ENCODE results near the gene SEC14L5. TPM values are rescaled to one million over a fixed set of nuclear protein-coding genes. Genes with fewer than 3 reads are reported as not detected.
"Not testable (repeated sequence)": the region's sequence is repeated elsewhere in the genome, so short reads cannot be mapped to it uniquely, and the experiment has no call there.

SEC14L5 gene
- total RNA-seq, 1 experiment from 2014 or later: 0.27 TPM

GRCh38 chr16:4929619-4930018 lies 28.5 kb upstream of the SEC14L5 start:
- CTCF ChIA-PET; H3K4me2 ChIP-seq (ENCODE audit: low read length); H3K27ac ChIP-seq (ENCODE audit: low read depth, low read length); H3K9ac ChIP-seq (ENCODE audit: low read length); H3K9me2 ChIP-seq (ENCODE audit: insufficient read depth); BruUV-seq (replicated peaks); DNase-seq (ENCODE audit: low read depth, low spot score); intact Hi-C loops (cut with micrococcal nuclease); RAD21 ChIA-PET (ENCODE audit: low non-redundant PET in 1 of 2, low total read pairs in 2 of 2, uncharacterized antibody in 2 of 2, unreplicated experiment in 2 of 2); H4K20me1 ChIP-seq (ENCODE audit: insufficient read depth); H3K4me3 ChIP-seq (replicated peaks in 1 of 2; ENCODE audit: low read depth in 1 of 2, low read length in 2 of 2); H3K27me3 ChIP-seq (ENCODE audit: insufficient read depth, low read length); H2AFZ ChIP-seq (ENCODE audit: low read depth, low read length, poor library complexity, severe bottlenecking); ATAC-seq; H3K79me2 ChIP-seq (ENCODE audit: insufficient read depth, low read length): not testable (repeated sequence)
- POLR2A ChIA-PET: interaction anchor here (1.2 kb wide), 1 partner anchor 14 kb away, joined by 3 read pairs; no protein-coding TSS in a partner anchor
- H3K4me1 ChIP-seq (ENCODE audit: control insufficient read depth in 1 of 2, insufficient read depth in 2 of 2, low read length in 2 of 2): peaks cover 7 to 18% of the 10 kb centered on the region in 2 experiments; a peak in 3 of 4 replicates
- peaks cover 0 to 13% of the 10 kb centered on the region in 2 experiments; a peak in 1 of 4 replicates for H3K36me3 ChIP-seq (ENCODE audit: control insufficient read depth in 1 of 2, insufficient read depth in 2 of 2, low read length in 2 of 2)
- H3K9me3 ChIP-seq (ENCODE audit: control insufficient read depth in 1 of 2, insufficient read depth in 1 of 2, low read depth in 1 of 2, low read length in 2 of 2): peaks cover 4 to 13% of the 10 kb centered on the region in 2 experiments; a peak in 2 of 4 replicates

- no peak overlapping the region for H3K9ac ChIP-seq (ENCODE audit: low read length)
- CTCF ChIA-PET: no interaction called here
- no peak for TF ChIP-seq FOSL1 (IDR thresholded peaks at IDR 0.05; ENCODE audit: low read depth)
- no peak for TF ChIP-seq POLR2A (IDR thresholded peaks at IDR 0.05; ENCODE audit: borderline replicate concordance, extremely low read depth, insufficient read depth, insufficient read length)
- no peak for TF ChIP-seq REST (IDR thresholded peaks at IDR 0.05; ENCODE audit: low read depth)
- TF ChIP-seq EZH2phosphoT487 (IDR thresholded peaks at IDR 0.05; ENCODE audit: borderline replicate concordance): no peak
- TF ChIP-seq ZFX (IDR thresholded peaks at IDR 0.05): no peak
- no peak for TF ChIP-seq SIN3A (IDR thresholded peaks at IDR 0.05; ENCODE audit: low read depth)
- no peak for TF ChIP-seq CTCF (IDR thresholded peaks at IDR 0.05 in 2 of 3, conservative IDR thresholded peaks at IDR 0.05 in 1 of 3; ENCODE audit: borderline replicate concordance in 1 of 3, insufficient read depth in 1 of 3, low read depth in 2 of 3, low read length in 2 of 3)
- no peak for TF ChIP-seq ATF3 (IDR thresholded peaks at IDR 0.05)
- no peak for TF ChIP-seq EZH2 (IDR thresholded peaks at IDR 0.05)
- no peak for TF ChIP-seq EGR1 (IDR thresholded peaks at IDR 0.05; ENCODE audit: low read depth)
- TF ChIP-seq CEBPB (IDR thresholded peaks at IDR 0.05; ENCODE audit: low read depth): no peak
- TF ChIP-seq ZBTB33 (IDR thresholded peaks at IDR 0.05; ENCODE audit: extremely low read depth, insufficient replicate concordance, low read length): no peak
- TF ChIP-seq JUND (IDR thresholded peaks at IDR 0.05): no peak
Observed at GRCh38 chr16:4931381-4931780, 26.7 kb upstream of the SEC14L5 start.

More at GRCh38 chr16:4931381-4931780, 26.7 kb upstream of the SEC14L5 start:
- ATAC-seq: no peak
- H4K20me1 ChIP-seq (ENCODE audit: insufficient read depth): no peaks in the 10 kb centered on the region
- H3K9me3 ChIP-seq (ENCODE audit: control insufficient read depth in 1 of 2, insufficient read depth in 1 of 2, low read depth in 1 of 2, low read length in 2 of 2): peaks cover 4 to 10% of the 10 kb centered on the region in 2 experiments; a peak in 2 of 4 replicates
- no peaks in the 10 kb centered on the region; the same call in 1 of the 2 replicates for H3K79me2 ChIP-seq (ENCODE audit: insufficient read depth, low read length)
- ChIA-PET POLR2A (interaction anchor here (0.6 to 1.3 kb wide), 2 partner anchors 12 to 315 kb away, joined by 3 to 7 read pairs; no protein-coding TSS in a partner anchor), RAD21 (ENCODE audit: low non-redundant PET in 1 of 2, low total read pairs in 2 of 2, uncharacterized antibody in 2 of 2, unreplicated experiment in 2 of 2) (no interaction called here)
- no peak overlapping the region for H3K4me2 ChIP-seq (ENCODE audit: low read length)
- H3K4me3 ChIP-seq (replicated peaks in 1 of 2; ENCODE audit: low read depth in 1 of 2, low read length in 2 of 2): no peak overlapping the region
- peaks cover 0 to 13% of the 10 kb centered on the region in 2 experiments; a peak in 1 of 4 replicates for H3K36me3 ChIP-seq (ENCODE audit: control insufficient read depth in 1 of 2, insufficient read depth in 2 of 2, low read length in 2 of 2)
- peaks cover 8 to 14% of the 10 kb centered on the region in 2 experiments; a peak in 3 of 4 replicates for H3K4me1 ChIP-seq (ENCODE audit: control insufficient read depth in 1 of 2, insufficient read depth in 2 of 2, low read length in 2 of 2)
- BruUV-seq (replicated peaks): no TSS peak
- H2AFZ ChIP-seq (ENCODE audit: low read depth, low read length, poor library complexity, severe bottlenecking): no peak overlapping the region
- H3K27ac ChIP-seq (ENCODE audit: low read depth, low read length): no peak overlapping the region
- H3K9me2 ChIP-seq (ENCODE audit: insufficient read depth): no peaks in the 10 kb centered on the region
- H3K27me3 ChIP-seq (ENCODE audit: insufficient read depth, low read length): no peaks in the 10 kb centered on the region
- intact Hi-C loops (cut with micrococcal nuclease): no loop called here
- no peak for DNase-seq (ENCODE audit: low read depth, low spot score)
